HEK293T (cell line): Measurements from ENCODE around the gene LRPAP1.
"Not testable (repeated sequence)": the region's sequence is repeated elsewhere in the genome, so short reads cannot be mapped to it uniquely, and the experiment has no call there.

Experiments used
- CTCF ChIA-PET: fragments of 350-600 bp; formaldehyde crosslinking; extraction: SDS; loops from one replicate; lab custom pipeline; 2021; ENCODE audit warnings: antibody characterized with exemption, inconsistent platforms; lab: Yijun Ruan, JAX
- POLR2A ChIA-PET: fragments of 350-600 bp; formaldehyde crosslinking; extraction: SDS; loops from one replicate; lab custom pipeline; 2020; ENCODE audit warnings: antibody characterized with exemption, inconsistent platforms; lab: Yijun Ruan, JAX
- DNase-seq: peaks from one replicate; pipeline ENCODE4 v3.0.0; 2012; ENCODE audit warnings: mixed read lengths; ENCODE audit errors: extremely low spot score
- ARNT ChIP-seq: fragments of 450-650 bp; IDR thresholded peaks from 2 replicates; pipeline ENCODE4 v1.6.1; 2017; ENCODE audit warnings: mild to moderate bottlenecking
- BHLHE40 ChIP-seq: fragments of 450-650 bp; IDR thresholded peaks from 2 replicates; pipeline ENCODE4 v1.6.1; 2016; ENCODE audit warnings: mild to moderate bottlenecking, moderate library complexity, borderline replicate concordance
- CTBP1 ChIP-seq: fragments of 450-650 bp; IDR thresholded peaks from 2 replicates; pipeline ENCODE4 v1.6.1; 2016; ENCODE audit warnings: borderline replicate concordance
- ELF4 ChIP-seq: fragments of 450-650 bp; IDR thresholded peaks from 2 replicates; pipeline ENCODE4 v1.6.1; 2017; ENCODE audit warnings: antibody characterized with exemption
- FOXA1 ChIP-seq: fragments of 450-650 bp; IDR thresholded peaks from 2 replicates; pipeline ENCODE4 v1.6.1; 2016; ENCODE audit warnings: mild to moderate bottlenecking
- FOXK2 ChIP-seq: fragments of 450-650 bp; IDR thresholded peaks from 2 replicates; pipeline ENCODE4 v1.6.1; 2016; ENCODE audit warnings: mild to moderate bottlenecking
- FOXM1 ChIP-seq: fragments of 450-650 bp; IDR thresholded peaks from 2 replicates; pipeline ENCODE4 v1.6.1; 2017; ENCODE audit warnings: mild to moderate bottlenecking, borderline replicate concordance
- HDGF ChIP-seq: fragments of 450-650 bp; IDR thresholded peaks from 2 replicates; pipeline ENCODE4 v1.6.1; 2017; ENCODE audit warnings: antibody characterized with exemption, borderline replicate concordance
- L3MBTL2 ChIP-seq: fragments of 450-650 bp; conservative IDR thresholded peaks from 2 replicates; pipeline ENCODE4 v1.6.1; 2016; ENCODE audit warnings: mild to moderate bottlenecking
- LEF1 ChIP-seq: fragments of 450-650 bp; IDR thresholded peaks from 2 replicates; pipeline ENCODE4 v1.6.1; 2017; ENCODE audit warnings: mild to moderate bottlenecking, borderline replicate concordance
- NFRKB ChIP-seq: fragments of 450-650 bp; IDR thresholded peaks from 2 replicates; pipeline ENCODE4 v1.6.1; 2016; ENCODE audit warnings: mild to moderate bottlenecking, moderate library complexity
- SP1 ChIP-seq: fragments of 450-650 bp; IDR thresholded peaks from 2 replicates; pipeline ENCODE4 v1.6.1; 2017
- SUZ12 ChIP-seq: fragments of 450-650 bp; IDR thresholded peaks from 2 replicates; pipeline ENCODE4 v1.6.1; 2016; ENCODE audit warnings: mild to moderate bottlenecking
- TARDBP ChIP-seq: fragments of 450-650 bp; IDR thresholded peaks from 2 replicates; pipeline ENCODE4 v1.6.1; 2016
- ZNF384 ChIP-seq: fragments of 450-650 bp; IDR thresholded peaks from 2 replicates; pipeline ENCODE4 v1.6.1; 2016
- TF ChIP-seq, protein P1 (sequence below): fragments of 450-650 bp; IDR thresholded peaks from 2 replicates; pipeline ENCODE4 v1.6.1; 2016

LRPAP1 gene

DNA sequence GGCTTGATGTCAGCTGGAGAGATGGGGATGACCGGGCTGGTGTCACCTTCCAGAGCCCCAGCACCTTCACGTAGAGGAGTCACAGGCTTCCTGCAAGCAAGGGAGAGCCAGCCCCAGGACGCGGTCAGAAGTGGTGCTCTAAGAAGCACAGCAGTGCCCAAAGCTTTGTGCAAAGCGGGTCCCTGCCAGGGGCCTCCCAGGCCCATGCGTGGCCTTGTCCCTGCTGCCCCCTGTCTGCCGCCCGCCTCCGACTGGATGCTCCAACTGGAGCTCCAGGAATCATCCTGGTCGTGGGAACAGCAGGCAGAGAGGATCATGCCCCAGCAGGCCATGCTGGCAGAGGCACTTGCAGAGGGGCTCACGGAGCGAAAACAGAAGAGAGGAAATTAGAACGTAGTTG lies 40.1 kb upstream of the LRPAP1 start:
- POLR2A ChIA-PET = no interaction called here
- no peak for DNase-seq
- CTCF ChIA-PET = no interaction called here
- TF ChIP-seq NFRKB = no peak
- TF ChIP-seq L3MBTL2 = no peak
- no peak for TF ChIP-seq SUZ12
- TF ChIP-seq SP1 = no peak
- TF ChIP-seq ARNT = no peak
- no peak for TF ChIP-seq ZNF384
- TF ChIP-seq BHLHE40 = no peak
- TF ChIP-seq, protein P1, sequence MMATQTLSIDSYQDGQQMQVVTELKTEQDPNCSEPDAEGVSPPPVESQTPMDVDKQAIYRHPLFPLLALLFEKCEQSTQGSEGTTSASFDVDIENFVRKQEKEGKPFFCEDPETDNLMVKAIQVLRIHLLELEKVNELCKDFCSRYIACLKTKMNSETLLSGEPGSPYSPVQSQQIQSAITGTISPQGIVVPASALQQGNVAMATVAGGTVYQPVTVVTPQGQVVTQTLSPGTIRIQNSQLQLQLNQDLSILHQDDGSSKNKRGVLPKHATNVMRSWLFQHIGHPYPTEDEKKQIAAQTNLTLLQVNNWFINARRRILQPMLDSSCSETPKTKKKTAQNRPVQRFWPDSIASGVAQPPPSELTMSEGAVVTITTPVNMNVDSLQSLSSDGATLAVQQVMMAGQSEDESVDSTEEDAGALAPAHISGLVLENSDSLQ = no peak
- no peak for TF ChIP-seq CTBP1
- no peak for TF ChIP-seq FOXM1
- TF ChIP-seq FOXK2 = no peak
- TF ChIP-seq ELF4 = no peak
- no peak for TF ChIP-seq LEF1
- no peak for TF ChIP-seq TARDBP
- no peak for TF ChIP-seq FOXA1
- TF ChIP-seq HDGF = no peak

DNA sequence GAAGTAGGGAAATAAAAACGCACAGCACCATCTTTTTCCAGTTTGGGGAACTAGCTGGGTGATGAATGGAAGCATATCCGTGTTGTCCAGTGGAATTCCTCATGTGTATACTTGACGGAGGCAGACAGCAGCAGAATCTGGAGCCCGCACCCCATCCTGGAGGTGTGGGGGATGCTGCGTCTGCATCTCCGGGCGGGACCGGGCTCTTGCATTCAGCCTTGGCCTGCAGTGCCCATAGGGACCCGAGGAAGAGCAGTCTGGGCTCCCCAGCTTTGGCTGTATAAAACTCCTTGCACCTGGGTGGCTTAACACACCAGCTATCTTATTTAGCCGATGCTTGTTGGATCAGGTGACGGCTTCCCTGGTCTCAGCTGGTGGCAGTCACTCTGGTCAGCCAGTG lies 39.7 kb upstream of the LRPAP1 start:
- ChIA-PET POLR2A (no interaction called here), CTCF (no interaction called here)
- TF ChIP-seq HDGF (no peak), ARNT (no peak), CTBP1 (no peak), ELF4 (no peak), FOXK2 (no peak), TARDBP (no peak), ZNF384 (no peak), NFRKB (no peak), SUZ12 (no peak), BHLHE40 (no peak), FOXM1 (no peak), LEF1 (no peak), L3MBTL2 (no peak), SP1 (no peak)
- TF ChIP-seq, protein P1 = no peak
- no peak for DNase-seq

DNA sequence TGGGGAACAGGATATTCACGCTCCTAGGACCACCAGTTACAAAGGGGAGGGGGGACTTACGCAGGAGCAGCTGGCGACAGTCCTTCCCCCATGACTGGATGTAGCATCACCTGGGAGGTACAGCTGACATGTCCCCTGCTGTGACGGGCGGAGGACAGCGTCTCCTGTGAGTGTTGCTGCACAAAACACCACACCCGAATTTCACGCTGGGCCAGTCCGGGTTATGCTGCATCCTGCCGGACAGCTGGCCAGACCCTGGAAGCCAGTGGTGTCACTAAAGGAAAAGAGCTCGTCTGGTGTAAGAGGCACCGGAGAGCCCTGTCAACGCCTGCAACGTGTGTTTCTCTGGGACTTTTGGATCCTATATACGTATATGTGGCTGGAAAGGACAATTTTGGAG lies 38.7 kb upstream of the LRPAP1 start:
- POLR2A ChIA-PET, CTCF ChIA-PET, DNase-seq: not testable (repeated sequence)

DNA sequence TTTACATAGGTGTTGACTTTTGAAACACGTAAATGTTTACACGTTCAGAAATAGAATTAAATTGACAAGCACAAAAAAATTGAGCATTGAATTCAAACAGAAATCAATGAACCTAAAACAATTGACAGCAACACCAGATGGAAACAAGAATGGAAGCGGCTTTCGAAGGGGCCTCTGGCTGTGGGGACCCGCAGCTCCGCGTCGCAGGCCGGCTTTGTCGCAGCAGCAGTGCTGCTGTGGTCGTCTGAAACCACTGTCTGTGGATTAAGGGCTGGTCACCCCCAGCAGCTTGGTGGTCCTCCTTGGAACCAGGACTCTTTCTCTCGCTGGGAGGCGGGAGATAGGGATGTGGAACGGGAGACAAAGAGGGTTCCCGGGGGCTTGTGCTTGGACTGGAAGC lies 37.4 kb upstream of the LRPAP1 start:
- CTCF ChIA-PET, POLR2A ChIA-PET, DNase-seq: not testable (repeated sequence)

DNA sequence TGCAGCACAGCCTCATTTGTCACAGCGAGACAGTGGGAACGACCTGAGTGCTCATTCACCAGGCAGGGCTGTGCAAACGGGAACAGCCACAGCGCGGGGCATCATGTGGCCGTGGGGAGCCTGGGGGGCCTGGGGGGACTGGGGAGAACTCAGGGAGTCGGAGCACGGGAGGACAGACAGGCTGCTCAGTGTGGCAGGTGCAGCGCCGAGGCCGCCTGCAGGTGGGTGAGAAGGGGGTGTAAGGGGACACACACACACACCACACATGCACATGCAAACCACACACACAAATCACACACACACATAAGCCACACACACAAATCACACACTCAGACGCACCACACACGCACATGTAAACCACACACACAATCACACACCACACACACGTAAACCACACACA lies 34.5 kb upstream of the LRPAP1 start:
- POLR2A ChIA-PET, CTCF ChIA-PET, DNase-seq: not testable (repeated sequence)

DNA sequence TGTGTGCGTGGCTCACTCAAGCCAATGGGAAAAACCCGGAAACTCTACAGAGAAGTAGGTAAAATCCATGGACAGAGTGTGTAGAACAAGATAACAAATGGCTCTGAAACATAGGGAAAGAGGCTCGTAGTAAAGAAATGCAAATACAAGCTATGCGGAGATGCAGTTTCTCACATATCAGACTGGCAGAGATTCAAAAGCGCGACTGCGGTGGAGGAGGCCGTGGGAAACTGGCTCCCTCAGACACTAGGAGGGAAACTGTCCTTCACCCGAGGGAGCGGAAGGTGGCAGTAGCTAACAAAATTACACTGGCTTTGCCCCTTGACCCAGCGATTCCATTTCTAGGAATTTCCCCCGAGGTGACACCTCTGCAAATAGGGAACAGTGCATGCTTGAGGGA lies 34.1 kb upstream of the LRPAP1 start:
- POLR2A ChIA-PET, CTCF ChIA-PET, DNase-seq: not testable (repeated sequence)

DNA sequence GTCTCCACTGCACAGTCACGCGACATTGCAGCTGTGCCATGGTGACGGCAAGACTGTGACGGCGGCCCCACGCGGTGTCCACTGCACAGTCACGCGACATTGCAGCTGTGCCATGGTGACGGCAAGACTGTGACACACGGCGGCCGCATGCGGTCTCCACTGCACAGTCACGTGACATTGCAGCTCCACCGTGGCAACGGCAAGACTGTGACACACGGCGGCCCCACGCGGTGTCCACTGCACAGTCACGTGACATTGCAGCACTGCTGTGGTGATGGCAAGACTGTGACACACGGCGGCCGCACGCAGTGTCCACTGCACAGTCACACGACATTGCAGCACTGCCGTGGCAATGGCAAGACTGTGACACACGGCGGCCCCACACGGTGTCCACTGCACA lies 32.7 kb upstream of the LRPAP1 start:
- DNase-seq, CTCF ChIA-PET, POLR2A ChIA-PET: not testable (repeated sequence)

DNA sequence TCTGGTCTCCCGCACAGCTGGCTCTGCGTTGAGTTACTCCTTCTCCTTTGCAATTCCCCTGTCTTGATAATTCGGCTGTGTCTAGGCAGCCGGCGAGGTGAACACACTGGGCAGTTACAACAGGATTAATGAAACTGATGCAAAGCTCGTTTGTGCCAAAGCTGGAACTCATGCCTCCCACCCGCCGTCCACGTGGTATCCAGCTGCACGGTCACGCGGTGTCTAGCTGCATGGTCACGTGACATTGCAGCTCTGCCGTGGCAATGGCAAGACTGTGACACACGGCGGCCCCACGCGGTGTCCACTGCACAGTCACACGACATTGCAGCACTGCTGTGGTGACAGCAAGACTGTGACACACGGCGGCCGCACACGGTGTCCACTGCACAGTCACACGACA lies 31.2 kb upstream of the LRPAP1 start:
- POLR2A ChIA-PET = no interaction called here
- TF ChIP-seq CTBP1 (no peak), SP1 (no peak), ARNT (no peak), BHLHE40 (no peak), ELF4 (no peak), HDGF (no peak), FOXK2 (no peak), LEF1 (no peak), FOXM1 (no peak), FOXA1 (no peak), ZNF384 (no peak), TARDBP (no peak), SUZ12 (no peak), L3MBTL2 (no peak), NFRKB (no peak)
- TF ChIP-seq, protein P1 = no peak
- no peak for DNase-seq
- CTCF ChIA-PET = no interaction called here

DNA sequence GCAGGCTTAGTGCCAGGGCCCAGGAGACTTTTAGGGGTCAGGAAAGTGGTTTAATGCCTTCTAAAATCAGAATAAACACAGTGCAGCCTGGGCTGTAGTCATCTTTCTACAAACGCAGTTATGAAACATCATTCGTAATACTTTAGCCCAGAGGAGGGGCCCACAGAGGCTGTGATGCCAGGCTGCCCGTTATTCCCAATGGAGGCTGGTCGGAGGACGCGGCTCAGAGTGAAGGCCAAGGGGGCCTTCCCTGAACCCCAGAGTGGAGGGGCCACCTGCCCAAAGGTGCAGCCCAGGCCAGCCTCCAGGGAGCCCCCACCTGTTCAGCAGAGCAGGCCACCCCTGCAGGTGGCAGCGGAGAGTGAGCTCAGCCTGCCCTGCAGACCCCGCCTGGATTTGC lies 29.9 kb upstream of the LRPAP1 start:
- CTCF ChIA-PET, DNase-seq, POLR2A ChIA-PET: not testable (repeated sequence)

DNA sequence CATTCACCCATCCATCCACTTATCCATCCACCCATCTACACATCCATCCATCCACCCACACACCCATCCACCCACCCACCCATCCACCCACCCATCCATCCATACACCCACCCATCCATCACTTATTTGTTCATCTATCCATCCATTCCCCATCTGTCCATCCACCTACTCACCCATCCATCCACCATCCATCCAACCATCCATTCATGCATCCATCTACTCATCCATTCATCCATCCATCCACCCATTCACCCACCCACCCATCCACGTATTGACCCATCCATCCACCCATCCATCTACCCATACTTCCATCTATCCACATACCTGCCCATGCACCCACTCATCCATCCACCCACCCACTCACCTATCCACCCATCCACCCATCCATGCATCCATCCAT lies 28.2 kb upstream of the LRPAP1 start:
- DNase-seq, POLR2A ChIA-PET, CTCF ChIA-PET: not testable (repeated sequence)

DNA sequence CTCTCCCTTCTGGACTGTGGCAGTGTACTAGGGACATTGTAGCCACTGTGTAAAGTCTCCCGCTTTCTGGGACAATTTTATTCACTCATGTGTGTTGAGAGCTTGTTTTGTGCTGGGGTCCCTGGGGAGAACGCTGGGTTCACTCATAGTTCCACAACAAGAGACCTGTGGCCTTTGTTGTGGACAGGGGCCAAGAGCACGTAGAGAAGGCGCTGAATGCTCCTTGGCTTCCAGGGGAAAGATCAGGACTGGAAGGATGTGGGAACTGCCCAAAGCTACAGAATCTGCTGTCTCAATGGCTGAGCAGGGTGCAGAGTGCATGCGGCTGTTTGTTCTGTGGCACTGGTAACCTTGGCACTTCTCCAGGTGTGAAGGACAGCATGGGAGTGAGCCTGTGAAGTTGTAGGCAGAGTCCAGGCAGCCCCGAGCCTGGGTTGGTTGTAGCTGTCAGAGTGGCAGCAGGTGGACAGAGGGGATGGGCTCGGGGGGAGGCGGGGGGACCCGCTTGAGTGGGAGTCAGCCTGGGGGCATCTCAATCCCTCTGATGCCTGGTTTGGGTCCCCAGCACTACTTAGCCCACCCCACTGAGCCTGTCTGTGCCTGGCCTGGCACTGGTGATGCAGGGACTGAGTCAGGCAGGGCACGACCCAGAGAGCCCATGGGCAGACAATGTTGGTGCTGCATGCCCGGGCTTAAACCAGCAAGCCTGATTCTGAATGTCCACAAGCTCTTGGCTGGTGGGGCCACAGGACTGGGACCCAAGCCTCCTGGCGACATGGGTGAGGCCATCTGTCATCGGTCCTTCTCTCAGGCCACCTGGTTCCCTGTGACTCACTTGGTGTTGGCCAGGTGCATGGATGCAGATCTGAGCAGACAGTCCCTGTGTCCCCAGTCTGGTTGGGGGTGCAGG lies 27.4 kb upstream of the LRPAP1 start:
- CTCF ChIA-PET, DNase-seq, POLR2A ChIA-PET: not testable (repeated sequence)

DNA sequence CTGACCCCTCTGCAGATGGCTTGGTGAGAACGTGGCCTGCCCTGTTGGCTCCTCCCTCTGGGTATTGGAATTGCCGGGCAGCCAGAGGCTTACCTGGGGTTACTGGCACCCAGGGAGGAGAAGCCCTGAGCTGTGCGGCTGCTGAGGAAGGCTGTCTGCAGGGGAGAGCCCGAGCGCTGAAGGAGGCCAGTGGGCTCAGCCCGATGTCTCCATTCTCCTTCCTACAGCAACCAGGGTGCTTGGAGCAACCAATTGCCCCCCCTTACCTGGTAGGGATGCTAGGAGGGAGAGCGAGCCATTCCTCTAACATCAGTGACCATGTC lies 26.3 kb upstream of the LRPAP1 start:
- CTCF ChIA-PET, POLR2A ChIA-PET, DNase-seq: not testable (repeated sequence)
